ENCODE measurements around the gene UBE2M.

UBE2M gene

GRCh38 chr19:58553799-58554493, 4.5 kb downstream of the UBE2M start:
- Histone ChIP-seq H3K4me1 (ENCODE audit: control insufficient read depth, insufficient read depth, low read length) (peaks cover 44% of the 10 kb centered on the region), H3K9me3 (ENCODE audit: control insufficient read depth in 2 of 2, low read length in 2 of 2) (no peaks in the 10 kb centered on the region), H3K36me3 (ENCODE audit: control insufficient read depth in 2 of 2, insufficient read depth in 2 of 2, low read length in 2 of 2) (peaks cover 46 to 48% of the 10 kb centered on the region in 2 donors), H3K9ac (ENCODE audit: low read length in 2 of 2) (peak overlapping the region; percentile 95 to 97), H3K27ac (ENCODE audit: low read length) (peak overlapping the region; percentile 95), H3K27me3 (ENCODE audit: control insufficient read depth in 1 of 2, insufficient read depth in 2 of 2, low read length in 2 of 2) (no peaks in the 10 kb centered on the region), H3K4me3 (ENCODE audit: low read length in 2 of 2) (peak overlapping the region; percentile 84 to 98)

GRCh38 chr19:58552655-58553054, 5.8 kb downstream of the UBE2M start:
- peaks cover 58 to 61% of the 10 kb centered on the region in 2 donors for H3K36me3 ChIP-seq (ENCODE audit: control insufficient read depth in 2 of 2, insufficient read depth in 2 of 2, low read length in 2 of 2)
- H3K27me3 ChIP-seq (ENCODE audit: control insufficient read depth in 1 of 2, insufficient read depth in 2 of 2, low read length in 2 of 2) = no peaks in the 10 kb centered on the region
- H3K4me3 ChIP-seq (ENCODE audit: low read length in 2 of 2) = no peak overlapping the region
- H3K27ac ChIP-seq (ENCODE audit: low read length) = no peak overlapping the region
- peaks cover 41% of the 10 kb centered on the region for H3K4me1 ChIP-seq (ENCODE audit: control insufficient read depth, insufficient read depth, low read length)
- no peaks in the 10 kb centered on the region for H3K9me3 ChIP-seq (ENCODE audit: control insufficient read depth in 2 of 2, low read length in 2 of 2)
- no peak overlapping the region for H3K9ac ChIP-seq (ENCODE audit: low read length in 2 of 2)

GRCh38 chr19:58551577-58552471, 6.6 kb downstream of the UBE2M start:
- Histone ChIP-seq H3K4me3 (ENCODE audit: low read length in 2 of 2) (no peak overlapping the region), H3K4me1 (ENCODE audit: control insufficient read depth, insufficient read depth, low read length) (peaks cover 39% of the 10 kb centered on the region), H3K9me3 (ENCODE audit: control insufficient read depth in 2 of 2, low read length in 2 of 2) (no peaks in the 10 kb centered on the region), H3K9ac (ENCODE audit: low read length in 2 of 2) (no peak overlapping the region), H3K27me3 (ENCODE audit: control insufficient read depth in 1 of 2, insufficient read depth in 2 of 2, low read length in 2 of 2) (no peaks in the 10 kb centered on the region), H3K27ac (ENCODE audit: low read length) (no peak overlapping the region), H3K36me3 (ENCODE audit: control insufficient read depth in 2 of 2, insufficient read depth in 2 of 2, low read length in 2 of 2) (peaks cover 64 to 65% of the 10 kb centered on the region in 2 donors)

- H3K27me3 ChIP-seq (ENCODE audit: control insufficient read depth in 1 of 2, insufficient read depth in 2 of 2, low read length in 2 of 2) = no peaks in the 10 kb centered on the region
- H3K9ac ChIP-seq (ENCODE audit: low read length in 2 of 2) = no peak overlapping the region
- peaks cover 39% of the 10 kb centered on the region for H3K4me1 ChIP-seq (ENCODE audit: control insufficient read depth, insufficient read depth, low read length)
- peaks cover 58 to 61% of the 10 kb centered on the region in 2 donors for H3K36me3 ChIP-seq (ENCODE audit: control insufficient read depth in 2 of 2, insufficient read depth in 2 of 2, low read length in 2 of 2)
- no peak overlapping the region for H3K4me3 ChIP-seq (ENCODE audit: low read length in 2 of 2)
- H3K9me3 ChIP-seq (ENCODE audit: control insufficient read depth in 2 of 2, low read length in 2 of 2) = no peaks in the 10 kb centered on the region
- no peak overlapping the region for H3K27ac ChIP-seq (ENCODE audit: low read length)
Observed at GRCh38 chr19:58551123-58551497, 7.3 kb downstream of the UBE2M start.

GRCh38 chr19:58550362-58551122, 7.9 kb downstream of the UBE2M start:
- H3K9me3 ChIP-seq (ENCODE audit: control insufficient read depth in 2 of 2, low read length in 2 of 2) = no peaks in the 10 kb centered on the region
- no peak overlapping the region for H3K27ac ChIP-seq (ENCODE audit: low read length)
- no peak overlapping the region for H3K9ac ChIP-seq (ENCODE audit: low read length in 2 of 2)
- no peak overlapping the region for H3K4me3 ChIP-seq (ENCODE audit: low read length in 2 of 2)
- no peaks in the 10 kb centered on the region for H3K27me3 ChIP-seq (ENCODE audit: control insufficient read depth in 1 of 2, insufficient read depth in 2 of 2, low read length in 2 of 2)
- peaks cover 58 to 62% of the 10 kb centered on the region in 2 donors for H3K36me3 ChIP-seq (ENCODE audit: control insufficient read depth in 2 of 2, insufficient read depth in 2 of 2, low read length in 2 of 2)
- peaks cover 42% of the 10 kb centered on the region for H3K4me1 ChIP-seq (ENCODE audit: control insufficient read depth, insufficient read depth, low read length)

GRCh38 chr19:58549664-58550361, 8.6 kb downstream of the UBE2M start:
- Histone ChIP-seq H3K9ac (ENCODE audit: low read length in 2 of 2) (no peak overlapping the region), H3K27me3 (ENCODE audit: control insufficient read depth in 1 of 2, insufficient read depth in 2 of 2, low read length in 2 of 2) (no peaks in the 10 kb centered on the region), H3K9me3 (ENCODE audit: control insufficient read depth in 2 of 2, low read length in 2 of 2) (no peaks in the 10 kb centered on the region), H3K36me3 (ENCODE audit: control insufficient read depth in 2 of 2, insufficient read depth in 2 of 2, low read length in 2 of 2) (peaks cover 58 to 62% of the 10 kb centered on the region in 2 donors), H3K4me3 (ENCODE audit: low read length in 2 of 2) (no peak overlapping the region), H3K4me1 (ENCODE audit: control insufficient read depth, insufficient read depth, low read length) (peaks cover 43% of the 10 kb centered on the region), H3K27ac (ENCODE audit: low read length) (no peak overlapping the region)

GRCh38 chr19:58548859-58549663, 9.3 kb downstream of the UBE2M start:
- Histone ChIP-seq H3K9me3 (ENCODE audit: control insufficient read depth in 2 of 2, low read length in 2 of 2) (no peaks in the 10 kb centered on the region), H3K27ac (ENCODE audit: low read length) (no peak overlapping the region), H3K36me3 (ENCODE audit: control insufficient read depth in 2 of 2, insufficient read depth in 2 of 2, low read length in 2 of 2) (peaks cover 58 to 62% of the 10 kb centered on the region in 2 donors), H3K4me3 (ENCODE audit: low read length in 2 of 2) (no peak overlapping the region), H3K4me1 (ENCODE audit: control insufficient read depth, insufficient read depth, low read length) (peaks cover 39% of the 10 kb centered on the region), H3K27me3 (ENCODE audit: control insufficient read depth in 1 of 2, insufficient read depth in 2 of 2, low read length in 2 of 2) (no peaks in the 10 kb centered on the region), H3K9ac (ENCODE audit: low read length in 2 of 2) (no peak overlapping the region)

- no peak overlapping the region for H3K4me3 ChIP-seq (ENCODE audit: low read length in 2 of 2)
- no peaks in the 10 kb centered on the region for H3K27me3 ChIP-seq (ENCODE audit: control insufficient read depth in 1 of 2, insufficient read depth in 2 of 2, low read length in 2 of 2)
- no peak overlapping the region for H3K9ac ChIP-seq (ENCODE audit: low read length in 2 of 2)
- H3K27ac ChIP-seq (ENCODE audit: low read length) = no peak overlapping the region
- no peaks in the 10 kb centered on the region for H3K9me3 ChIP-seq (ENCODE audit: control insufficient read depth in 2 of 2, low read length in 2 of 2)
- H3K4me1 ChIP-seq (ENCODE audit: control insufficient read depth, insufficient read depth, low read length) = peaks cover 37% of the 10 kb centered on the region
- peaks cover 55 to 59% of the 10 kb centered on the region in 2 donors for H3K36me3 ChIP-seq (ENCODE audit: control insufficient read depth in 2 of 2, insufficient read depth in 2 of 2, low read length in 2 of 2)
Observed at GRCh38 chr19:58547323-58548312, 10.8 kb downstream of the UBE2M start.

GRCh38 chr19:58546019-58546530, 12.3 kb downstream of the UBE2M start:
- peaks cover 35% of the 10 kb centered on the region for H3K4me1 ChIP-seq (ENCODE audit: control insufficient read depth, insufficient read depth, low read length)
- no peaks in the 10 kb centered on the region for H3K27me3 ChIP-seq (ENCODE audit: control insufficient read depth in 1 of 2, insufficient read depth in 2 of 2, low read length in 2 of 2)
- peak overlapping the region; percentile 67 to 93 for H3K4me3 ChIP-seq (ENCODE audit: low read length in 2 of 2)
- peak overlapping the region; percentile 65 to 69 for H3K9ac ChIP-seq (ENCODE audit: low read length in 2 of 2)
- no peak overlapping the region for H3K27ac ChIP-seq (ENCODE audit: low read length)
- H3K9me3 ChIP-seq (ENCODE audit: control insufficient read depth in 2 of 2, low read length in 2 of 2) = no peaks in the 10 kb centered on the region
- peaks cover 40 to 44% of the 10 kb centered on the region in 2 donors for H3K36me3 ChIP-seq (ENCODE audit: control insufficient read depth in 2 of 2, insufficient read depth in 2 of 2, low read length in 2 of 2)
